ENCODE data around the gene KIF12. TPM values are rescaled to one million over a fixed set of nuclear protein-coding genes. Genes with fewer than 3 reads are reported as not detected.
"Not testable (repeated sequence)": the region's sequence is repeated elsewhere in the genome, so short reads cannot be mapped to it uniquely, and the experiment has no call there.

The KIF12 gene
- total RNA-seq, 1 donor = not detected

DNA sequence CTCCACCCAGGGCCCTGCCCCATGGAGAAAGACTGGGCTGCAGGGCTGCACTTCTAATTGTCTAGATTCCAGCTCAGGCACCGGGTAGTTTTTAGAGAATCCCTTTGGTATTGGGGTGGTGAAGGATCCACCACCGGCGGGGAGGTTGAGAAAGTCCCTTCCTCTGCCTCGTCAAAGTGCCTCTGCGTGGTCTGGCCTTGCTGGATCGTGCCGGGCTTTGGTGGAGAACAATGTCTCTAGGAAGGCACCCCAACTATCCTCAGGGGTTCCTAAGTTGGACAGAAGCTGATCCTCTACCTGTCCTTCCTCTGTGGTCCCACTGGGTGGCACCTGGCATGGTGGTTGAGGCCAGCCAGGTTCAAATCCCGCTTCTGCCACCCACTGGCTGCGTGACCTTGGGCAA is 13.7 kb downstream of the KIF12 start:
- DNase-seq (ENCODE audit: low read depth) = no peak
- H3K4me3 ChIP-seq (ENCODE audit: low read depth, low read length) = no peak overlapping the region
- TF ChIP-seq CTCF (IDR thresholded peaks at IDR 0.05; ENCODE audit: insufficient read depth, low read length) = no peak

- TF ChIP-seq CTCF (IDR thresholded peaks at IDR 0.05; ENCODE audit: insufficient read depth, low read length) = no peak
- peak; percentile 36 for DNase-seq (ENCODE audit: low read depth)
- no peak overlapping the region for H3K4me3 ChIP-seq (ENCODE audit: low read depth, low read length)
These were observed 14.6 kb downstream of the KIF12 start for GRCh38 chr9:114084282-114085073.

DNA sequence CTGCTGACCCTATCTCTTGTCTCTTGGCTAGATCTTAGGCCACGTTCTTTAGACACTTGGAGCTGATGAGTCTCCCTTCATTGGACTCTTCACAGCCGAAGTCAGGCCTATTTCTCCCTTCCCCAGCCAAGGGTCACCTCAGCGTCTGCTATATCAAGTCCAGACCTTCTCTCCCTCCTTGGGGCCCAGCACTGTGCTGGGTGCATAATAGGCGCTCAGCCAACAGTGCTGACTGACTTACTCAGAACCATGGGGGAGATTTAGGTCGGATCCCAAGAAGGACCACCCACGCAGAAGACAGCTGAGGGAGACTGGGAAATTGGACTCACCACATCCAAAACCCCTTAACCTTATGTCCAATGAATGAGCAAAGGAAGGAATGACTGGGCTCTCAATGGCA is 15.4 kb downstream of the KIF12 start:
- no peak overlapping the region for H3K4me3 ChIP-seq (ENCODE audit: low read depth, low read length)
- no peak for DNase-seq (ENCODE audit: low read depth)
- TF ChIP-seq CTCF (IDR thresholded peaks at IDR 0.05; ENCODE audit: insufficient read depth, low read length) = no peak

DNA sequence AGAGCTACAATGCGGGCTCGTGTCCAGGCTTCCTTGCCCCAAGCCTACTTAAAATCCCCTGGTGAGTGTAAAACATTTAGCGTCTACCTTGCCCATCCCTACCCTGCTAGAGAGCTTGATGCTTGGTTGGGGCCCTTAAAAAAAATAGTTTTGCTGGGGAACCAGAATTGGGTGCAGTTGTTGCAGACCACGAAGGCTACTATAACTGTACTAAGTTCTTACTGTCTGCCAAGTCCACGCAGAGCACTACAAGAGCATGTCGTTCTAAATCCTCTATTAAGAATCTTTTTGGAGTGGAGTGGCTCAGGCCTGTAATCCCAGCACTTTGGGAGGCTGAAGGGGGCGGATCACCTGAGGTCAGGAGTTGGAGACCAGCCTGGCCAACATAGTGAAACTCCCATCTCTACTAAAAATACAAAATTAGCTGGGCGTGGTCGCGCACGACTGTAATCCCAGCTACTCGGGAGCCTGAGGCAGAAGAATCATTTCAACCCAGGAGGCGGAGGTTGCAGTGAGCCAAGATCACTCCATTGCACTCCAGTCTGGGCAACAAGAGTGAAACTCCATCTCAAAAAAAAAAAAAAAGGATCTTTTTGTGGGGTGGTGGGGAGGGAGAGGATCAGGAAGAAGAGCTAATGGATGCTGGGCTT is 16.2 kb downstream of the KIF12 start:
- H3K4me3 ChIP-seq (ENCODE audit: low read depth, low read length); DNase-seq (ENCODE audit: low read depth): not testable (repeated sequence)

- no peak overlapping the region for H3K4me3 ChIP-seq (ENCODE audit: low read depth, low read length)
- peak; percentile 93 for DNase-seq (ENCODE audit: low read depth)
- TF ChIP-seq CTCF (IDR thresholded peaks at IDR 0.05; ENCODE audit: insufficient read depth, low read length) = peak; percentile 84
These were observed 16.9 kb downstream of the KIF12 start for GRCh38 chr9:114082017-114082762.

- no peak overlapping the region for H3K4me3 ChIP-seq (ENCODE audit: low read depth, low read length)
- TF ChIP-seq CTCF (IDR thresholded peaks at IDR 0.05; ENCODE audit: insufficient read depth, low read length) = no peak
- DNase-seq (ENCODE audit: low read depth) = no peak
These were observed 17.6 kb downstream of the KIF12 start for GRCh38 chr9:114081441-114082016.
